ENCODE results near the gene FAM131B. TPM values are rescaled to one million over a fixed set of nuclear protein-coding genes. Genes with fewer than 3 reads are reported as not detected.

Gene FAM131B
- total and polyA plus RNA-seq, 9 donors: 0.29 to 0.99 (median 0.79) TPM

DNA sequence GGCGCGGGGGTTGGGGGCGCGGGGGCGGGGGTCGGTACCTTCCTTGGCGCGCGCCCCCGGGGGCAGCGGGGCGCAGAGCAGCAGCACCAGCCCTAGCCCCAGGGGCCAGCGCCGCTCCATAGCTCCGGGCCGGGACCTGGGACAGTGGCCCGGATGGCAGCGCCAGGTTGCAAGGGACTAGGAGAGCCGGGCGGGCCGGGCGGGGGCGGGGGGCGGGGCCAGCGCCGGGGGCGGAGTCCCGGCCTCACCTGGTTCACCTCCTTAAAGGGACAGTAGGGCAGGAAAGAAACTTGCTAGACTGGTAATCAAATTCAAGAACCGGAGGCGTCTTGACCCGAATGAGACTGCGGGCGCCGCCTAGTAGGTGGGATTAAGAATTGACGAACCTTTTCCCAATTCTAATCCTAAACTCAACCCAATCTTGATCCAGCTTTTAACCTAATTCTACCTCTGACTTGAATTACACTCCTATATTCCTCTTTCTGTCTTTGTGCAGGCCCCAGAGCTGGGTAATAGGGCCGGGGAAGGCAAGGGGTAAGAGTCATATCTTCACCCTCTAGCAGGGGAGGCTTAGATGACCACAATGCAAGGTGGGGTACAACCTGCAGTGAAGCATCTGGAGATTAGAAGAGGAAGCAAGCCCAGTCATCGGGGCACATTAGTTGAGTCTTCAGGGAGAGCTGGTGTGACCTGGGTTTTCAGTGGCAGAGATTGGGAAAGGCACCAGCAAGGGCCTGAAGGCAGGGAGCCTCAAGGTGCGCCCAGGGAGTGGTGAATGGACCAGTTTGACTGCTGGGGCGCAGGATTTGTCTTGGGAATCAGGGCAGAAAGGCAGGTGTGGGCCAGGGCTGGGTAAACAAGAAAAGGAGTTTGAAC, 46.4 kb upstream of the FAM131B start, which contains the start of gene EPHA1:
Gene EPHA1, minus strand, starts transcription at position 171 of the 876 bp plus-strand sequence. Its CDS starts 51 bp downstream, at position 120.
- peaks cover 9% of the 10 kb centered on the region for H3K4me1 ChIP-seq (ENCODE audit: insufficient read depth)
- intact Hi-C loops (cut with DNase I): no loop called here
- TF ChIP-seq, protein P1, sequence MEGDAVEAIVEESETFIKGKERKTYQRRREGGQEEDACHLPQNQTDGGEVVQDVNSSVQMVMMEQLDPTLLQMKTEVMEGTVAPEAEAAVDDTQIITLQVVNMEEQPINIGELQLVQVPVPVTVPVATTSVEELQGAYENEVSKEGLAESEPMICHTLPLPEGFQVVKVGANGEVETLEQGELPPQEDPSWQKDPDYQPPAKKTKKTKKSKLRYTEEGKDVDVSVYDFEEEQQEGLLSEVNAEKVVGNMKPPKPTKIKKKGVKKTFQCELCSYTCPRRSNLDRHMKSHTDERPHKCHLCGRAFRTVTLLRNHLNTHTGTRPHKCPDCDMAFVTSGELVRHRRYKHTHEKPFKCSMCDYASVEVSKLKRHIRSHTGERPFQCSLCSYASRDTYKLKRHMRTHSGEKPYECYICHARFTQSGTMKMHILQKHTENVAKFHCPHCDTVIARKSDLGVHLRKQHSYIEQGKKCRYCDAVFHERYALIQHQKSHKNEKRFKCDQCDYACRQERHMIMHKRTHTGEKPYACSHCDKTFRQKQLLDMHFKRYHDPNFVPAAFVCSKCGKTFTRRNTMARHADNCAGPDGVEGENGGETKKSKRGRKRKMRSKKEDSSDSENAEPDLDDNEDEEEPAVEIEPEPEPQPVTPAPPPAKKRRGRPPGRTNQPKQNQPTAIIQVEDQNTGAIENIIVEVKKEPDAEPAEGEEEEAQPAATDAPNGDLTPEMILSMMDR (IDR thresholded peaks at IDR 0.05): no peak
- TF ChIP-seq EP300 (IDR thresholded peaks at IDR 0.05) (no peak), POLR2A (IDR thresholded peaks at IDR 0.05) (no peak)
- no peak within 1 kb of the TSS for H3K27ac ChIP-seq
- 13 to 18% (median 15%) methylated on average over 30 to 39 of the region's 39 CpGs for WGBS, 3 donors
- H3K9me3 ChIP-seq: no peaks in the 10 kb centered on the region
- no peaks in the 10 kb centered on the region for H3K36me3 ChIP-seq
- DNase-seq: no peak
- H3K27me3 ChIP-seq: no peaks in the 10 kb centered on the region
- H3K4me3 ChIP-seq: no peak within 1 kb of the TSS

DNA sequence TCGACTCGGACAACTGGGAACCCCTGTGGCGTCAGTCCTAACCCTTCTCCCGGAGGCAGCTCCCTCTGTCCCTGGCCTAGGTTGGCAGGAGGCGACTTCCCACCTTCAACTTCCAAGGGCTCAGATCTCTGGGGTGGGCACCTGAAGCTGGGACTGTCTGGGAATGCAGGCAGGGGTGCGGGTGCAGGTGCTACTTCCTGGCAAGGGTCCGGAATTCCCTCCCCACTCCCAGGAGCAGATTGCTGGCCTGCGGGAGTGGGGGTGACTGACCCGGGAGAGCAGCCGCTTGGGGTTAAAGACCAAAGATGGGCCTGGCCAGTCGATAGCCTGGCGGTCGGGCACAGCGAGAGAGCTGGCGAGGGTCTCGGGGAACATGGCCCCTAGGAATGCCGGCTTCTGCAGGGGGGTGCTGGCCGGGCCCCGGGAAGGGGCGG, 45.8 kb upstream of the FAM131B start:
- no peak for DNase-seq
- TF ChIP-seq POLR2A (IDR thresholded peaks at IDR 0.05): no peak
- TF ChIP-seq, protein P1 (IDR thresholded peaks at IDR 0.05): no peak
- TF ChIP-seq EP300 (IDR thresholded peaks at IDR 0.05): no peak
- Histone ChIP-seq H3K9me3 (no peaks in the 10 kb centered on the region), H3K27ac (no peak overlapping the region), H3K27me3 (no peaks in the 10 kb centered on the region), H3K4me1 (ENCODE audit: insufficient read depth) (peaks cover 9% of the 10 kb centered on the region), H3K36me3 (no peaks in the 10 kb centered on the region), H3K4me3 (no peak overlapping the region)
- WGBS, 3 donors: 60 to 81% (median 67%) methylated on average over 10 to 20 of the region's 20 CpGs
- intact Hi-C loops (cut with DNase I): no loop called here

DNA sequence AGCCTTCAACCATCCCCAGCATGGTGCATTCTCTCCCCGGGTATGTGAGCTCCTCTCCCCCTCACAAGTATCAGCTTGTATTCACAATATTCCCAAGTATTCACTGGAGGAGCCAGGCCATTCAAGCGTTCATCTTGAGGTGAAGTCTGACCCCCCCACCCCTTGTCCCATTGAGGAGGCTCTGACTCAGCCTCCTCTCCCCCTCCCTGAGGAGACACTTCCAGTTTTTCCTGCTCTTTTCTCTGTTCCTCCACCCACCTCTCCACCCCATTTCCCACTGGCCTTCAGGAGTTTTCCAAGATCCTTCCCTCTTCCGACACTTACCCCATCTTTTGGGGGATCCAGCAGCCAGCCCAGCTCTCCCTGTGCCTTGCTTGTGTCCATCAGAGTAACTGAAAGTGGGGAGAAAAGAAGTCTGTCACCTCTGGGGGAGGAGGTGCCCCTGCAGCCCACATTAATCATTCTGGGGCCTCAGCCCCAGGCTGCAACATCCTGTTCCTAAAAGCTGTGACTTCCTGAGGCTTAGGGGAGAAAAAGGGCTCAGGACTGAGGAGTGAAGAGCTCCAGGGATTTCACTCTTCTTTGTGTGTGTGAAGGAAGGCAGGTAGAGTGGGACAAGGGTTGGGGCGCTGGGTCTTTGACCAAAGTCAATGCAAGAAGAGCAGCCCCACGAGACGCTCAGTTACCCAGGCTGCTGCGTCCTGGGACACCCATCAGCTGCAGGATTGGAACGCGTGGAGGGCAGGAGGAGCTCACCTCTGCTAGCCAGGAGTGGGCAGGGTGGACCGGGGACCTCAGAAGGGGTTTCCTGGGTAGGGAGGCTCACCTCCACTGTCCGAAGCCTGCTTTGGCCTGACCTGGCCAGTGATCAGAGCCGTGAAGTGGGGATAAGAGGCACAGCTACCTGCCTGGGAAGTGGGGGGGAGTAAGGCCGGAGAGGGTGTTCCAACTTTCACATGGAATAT, 45.1 kb upstream of the FAM131B start:
- whole genome bisulfite sequencing, 3 donors: 78 to 83% (median 80%) methylated on average over 13 of the region's 13 CpGs

DNA sequence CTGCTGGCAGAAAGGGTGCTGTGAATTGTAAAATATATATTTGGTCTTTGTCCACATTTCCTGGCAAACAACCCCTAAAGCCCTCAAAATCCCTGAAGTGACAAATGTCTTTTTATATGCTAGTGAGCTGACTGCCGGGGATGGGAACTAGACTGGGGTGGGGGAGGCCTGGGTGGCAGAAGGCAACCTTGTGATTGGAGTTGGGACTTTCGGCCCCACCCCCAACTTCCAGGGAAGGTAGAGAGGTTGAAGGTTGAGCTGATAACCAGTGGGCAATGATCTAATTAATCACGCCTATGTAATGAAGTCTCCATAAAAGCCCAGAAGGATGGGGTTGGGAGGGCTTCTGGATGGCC, 43.5 kb upstream of the FAM131B start:
- no peak for DNase-seq
- H3K4me3 ChIP-seq: no peak overlapping the region
- H3K4me1 ChIP-seq (ENCODE audit: insufficient read depth): peaks cover 9% of the 10 kb centered on the region
- H3K36me3 ChIP-seq: no peaks in the 10 kb centered on the region
- intact Hi-C loops (cut with DNase I): no loop called here
- H3K27me3 ChIP-seq: no peaks in the 10 kb centered on the region
- no peaks in the 10 kb centered on the region for H3K9me3 ChIP-seq
- TF ChIP-seq EP300 (IDR thresholded peaks at IDR 0.05) (no peak), POLR2A (IDR thresholded peaks at IDR 0.05) (no peak)
- TF ChIP-seq, protein P1 (IDR thresholded peaks at IDR 0.05): no peak
- 85 to 87% (median 85%) methylated on average over 3 of the region's 3 CpGs for WGBS, 3 donors
- H3K27ac ChIP-seq: no peak overlapping the region

More for the DNA sequence above, 45.1 kb upstream of the FAM131B start:
- TF ChIP-seq, protein P1 (IDR thresholded peaks at IDR 0.05): no peak
- TF ChIP-seq EP300 (IDR thresholded peaks at IDR 0.05): no peak
- TF ChIP-seq POLR2A (IDR thresholded peaks at IDR 0.05): no peak
- H3K36me3 ChIP-seq: no peaks in the 10 kb centered on the region
- intact Hi-C loops (cut with DNase I): no loop called here
- H3K27me3 ChIP-seq: no peaks in the 10 kb centered on the region
- no peak overlapping the region for H3K27ac ChIP-seq
- no peak overlapping the region for H3K4me3 ChIP-seq
- DNase-seq: no peak
- H3K4me1 ChIP-seq (ENCODE audit: insufficient read depth): peaks cover 9% of the 10 kb centered on the region
- no peaks in the 10 kb centered on the region for H3K9me3 ChIP-seq

All from ovary (tissue), 9 donors.